ENCODE data around the gene CDH7.

Gene CDH7

DNA sequence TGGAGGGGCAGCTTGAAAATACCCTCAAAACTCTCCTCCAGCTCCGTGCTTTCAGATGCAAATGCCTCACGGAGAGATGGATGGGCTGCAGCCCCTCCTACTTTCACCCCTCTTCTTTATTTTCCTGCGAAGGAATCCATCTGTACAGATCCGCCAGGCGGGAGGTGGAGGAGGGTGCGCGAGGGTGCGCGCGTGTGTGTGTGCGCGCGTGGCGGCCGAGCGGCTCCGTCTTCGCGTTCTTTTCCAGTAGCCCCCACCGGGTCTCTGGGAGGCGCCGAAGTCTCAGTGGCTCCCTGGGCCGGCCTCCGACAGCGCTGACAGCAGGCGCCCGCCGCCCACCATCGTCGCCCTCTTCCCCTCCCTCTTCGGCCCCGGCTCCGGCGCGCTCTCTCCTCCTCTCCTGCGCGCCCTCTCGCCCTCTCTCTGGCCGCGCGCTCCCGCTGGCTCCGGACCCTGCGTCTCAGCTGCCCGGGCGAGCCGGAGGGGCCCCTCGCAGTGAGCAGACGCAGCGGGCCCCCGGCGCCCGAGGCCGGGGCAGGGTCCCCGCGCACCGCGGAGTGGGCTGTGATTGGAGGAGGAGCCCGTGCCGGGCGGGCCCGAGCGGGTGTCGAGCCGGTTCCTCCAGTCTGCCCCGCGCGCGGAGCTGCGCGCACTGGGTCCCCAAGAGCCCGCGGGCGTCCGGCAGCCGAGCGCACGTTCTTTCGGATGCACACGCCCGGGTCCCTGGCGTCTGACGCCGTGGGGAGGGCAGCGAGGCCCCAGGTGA, at the start of gene CDH7:
Gene CDH7 (plus strand): TSS at position 624 of the 766 bp plus-strand sequence. CDS start 11,831 bp downstream, outside the sequence.
- peak within 1 kb of the TSS; percentile 36 for H3K4me3 ChIP-seq (ENCODE audit: low read length)
- no peak within 1 kb of the TSS for H3K9ac ChIP-seq (ENCODE audit: low read length)
- no peaks in the 10 kb centered on the region for H3K27me3 ChIP-seq (ENCODE audit: control insufficient read depth, insufficient read depth, low read length)
- H3K4me1 ChIP-seq (ENCODE audit: control insufficient read depth, insufficient read depth, low read length) = peaks cover 3% of the 10 kb centered on the region
- no peaks in the 10 kb centered on the region for H3K36me3 ChIP-seq (ENCODE audit: control insufficient read depth, insufficient read depth, low read length)
- no peak within 1 kb of the TSS for H3K27ac ChIP-seq (ENCODE audit: low read depth, low read length)

DNA sequence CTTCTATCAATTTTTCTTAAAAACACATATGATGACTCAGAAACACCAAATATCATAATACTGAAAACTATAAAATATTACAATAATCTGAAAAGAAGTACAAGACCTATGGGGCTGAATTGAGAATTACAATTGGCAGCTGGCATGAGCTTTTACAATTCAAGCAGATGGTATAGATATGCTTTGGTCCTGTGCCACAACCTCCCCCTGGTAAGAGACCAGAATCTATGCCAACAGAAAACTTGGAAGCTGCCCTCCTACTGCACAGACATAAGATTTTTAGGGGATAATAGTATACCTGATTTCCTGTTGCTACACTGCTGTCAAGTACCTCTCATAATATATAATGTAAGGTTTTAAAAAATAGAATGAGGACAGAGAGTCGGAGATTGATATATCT, 46.8 kb upstream of the CDH7 start:
- no peak overlapping the region for H3K9ac ChIP-seq (ENCODE audit: low read length)
- H3K27me3 ChIP-seq (ENCODE audit: control insufficient read depth, insufficient read depth, low read length) = no peaks in the 10 kb centered on the region
- H3K4me1 ChIP-seq (ENCODE audit: control insufficient read depth, insufficient read depth, low read length) = no peaks in the 10 kb centered on the region
- H3K4me3 ChIP-seq (ENCODE audit: low read length) = no peak overlapping the region
- H3K27ac ChIP-seq (ENCODE audit: low read depth, low read length) = no peak overlapping the region
- no peaks in the 10 kb centered on the region for H3K36me3 ChIP-seq (ENCODE audit: control insufficient read depth, insufficient read depth, low read length)

DNA sequence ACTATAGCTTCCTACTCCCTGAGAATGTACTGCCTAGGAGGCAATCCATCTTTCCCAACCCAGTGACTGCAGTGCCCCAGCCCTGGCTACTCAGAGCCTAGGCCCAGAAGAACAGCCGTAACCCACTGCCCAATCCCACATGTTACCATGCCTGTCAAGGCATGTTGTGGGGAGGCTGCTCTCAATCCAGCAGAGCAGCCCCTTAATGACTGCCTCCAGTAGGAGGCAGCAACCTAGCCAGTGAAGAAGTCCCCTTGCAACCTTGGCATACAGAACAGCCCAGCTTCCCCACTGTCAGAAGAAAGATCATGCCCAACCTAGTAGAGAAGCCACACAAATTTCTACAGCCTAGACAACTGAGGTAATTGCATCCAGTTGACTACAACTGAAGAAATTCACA, 44.2 kb upstream of the CDH7 start:
- Histone ChIP-seq H3K27ac (ENCODE audit: low read depth, low read length) (no peak overlapping the region), H3K27me3 (ENCODE audit: control insufficient read depth, insufficient read depth, low read length) (no peaks in the 10 kb centered on the region), H3K4me1 (ENCODE audit: control insufficient read depth, insufficient read depth, low read length) (no peaks in the 10 kb centered on the region), H3K9ac (ENCODE audit: low read length) (no peak overlapping the region), H3K4me3 (ENCODE audit: low read length) (no peak overlapping the region), H3K36me3 (ENCODE audit: control insufficient read depth, insufficient read depth, low read length) (no peaks in the 10 kb centered on the region)

GRCh38 chr18:65711493-65711892, 39.3 kb upstream of the CDH7 start:
- Histone ChIP-seq H3K9ac (ENCODE audit: low read length) (no peak overlapping the region), H3K4me3 (ENCODE audit: low read length) (no peak overlapping the region), H3K27me3 (ENCODE audit: control insufficient read depth, insufficient read depth, low read length) (no peaks in the 10 kb centered on the region), H3K36me3 (ENCODE audit: control insufficient read depth, insufficient read depth, low read length) (no peaks in the 10 kb centered on the region), H3K27ac (ENCODE audit: low read depth, low read length) (no peak overlapping the region), H3K4me1 (ENCODE audit: control insufficient read depth, insufficient read depth, low read length) (no peaks in the 10 kb centered on the region)

DNA sequence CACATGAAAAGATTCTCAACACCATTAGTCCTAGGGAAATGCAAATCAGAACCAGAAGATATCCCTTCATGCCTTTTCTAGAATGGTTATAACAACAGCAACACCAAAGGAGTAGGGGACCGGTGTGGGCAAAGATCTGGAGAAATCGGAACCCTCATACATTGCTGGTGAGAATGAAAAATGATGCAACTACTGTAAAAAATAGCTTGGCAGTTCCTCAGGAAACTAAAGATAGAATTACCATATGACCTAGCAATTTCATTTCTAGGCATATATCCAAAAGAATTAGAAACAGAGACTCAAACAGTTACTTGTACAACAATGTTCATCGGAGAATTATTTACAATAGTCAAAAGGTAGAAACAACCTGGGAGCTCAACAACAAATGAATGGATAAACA, 29.2 kb upstream of the CDH7 start:
- Histone ChIP-seq H3K4me1 (ENCODE audit: control insufficient read depth, insufficient read depth, low read length) (no peaks in the 10 kb centered on the region), H3K27ac (ENCODE audit: low read depth, low read length) (no peak overlapping the region), H3K9ac (ENCODE audit: low read length) (no peak overlapping the region), H3K4me3 (ENCODE audit: low read length) (no peak overlapping the region), H3K36me3 (ENCODE audit: control insufficient read depth, insufficient read depth, low read length) (no peaks in the 10 kb centered on the region), H3K27me3 (ENCODE audit: control insufficient read depth, insufficient read depth, low read length) (no peaks in the 10 kb centered on the region)

GRCh38 chr18:65725251-65726050, 25.4 kb upstream of the CDH7 start:
- H3K4me1 ChIP-seq (ENCODE audit: control insufficient read depth, insufficient read depth, low read length) = no peaks in the 10 kb centered on the region
- no peak overlapping the region for H3K4me3 ChIP-seq (ENCODE audit: low read length)
- no peak overlapping the region for H3K9ac ChIP-seq (ENCODE audit: low read length)
- no peaks in the 10 kb centered on the region for H3K36me3 ChIP-seq (ENCODE audit: control insufficient read depth, insufficient read depth, low read length)
- no peaks in the 10 kb centered on the region for H3K27me3 ChIP-seq (ENCODE audit: control insufficient read depth, insufficient read depth, low read length)
- no peak overlapping the region for H3K27ac ChIP-seq (ENCODE audit: low read depth, low read length)

- no peaks in the 10 kb centered on the region for H3K27me3 ChIP-seq (ENCODE audit: control insufficient read depth, insufficient read depth, low read length)
- no peak overlapping the region for H3K9ac ChIP-seq (ENCODE audit: low read length)
- H3K4me3 ChIP-seq (ENCODE audit: low read length) = no peak overlapping the region
- no peaks in the 10 kb centered on the region for H3K4me1 ChIP-seq (ENCODE audit: control insufficient read depth, insufficient read depth, low read length)
- no peaks in the 10 kb centered on the region for H3K36me3 ChIP-seq (ENCODE audit: control insufficient read depth, insufficient read depth, low read length)
- no peak overlapping the region for H3K27ac ChIP-seq (ENCODE audit: low read depth, low read length)
Observed at GRCh38 chr18:65735155-65735554, 15.7 kb upstream of the CDH7 start.

- Histone ChIP-seq H3K36me3 (ENCODE audit: control insufficient read depth, insufficient read depth, low read length) (no peaks in the 10 kb centered on the region), H3K27me3 (ENCODE audit: control insufficient read depth, insufficient read depth, low read length) (no peaks in the 10 kb centered on the region), H3K4me3 (ENCODE audit: low read length) (no peak overlapping the region), H3K4me1 (ENCODE audit: control insufficient read depth, insufficient read depth, low read length) (no peaks in the 10 kb centered on the region), H3K9ac (ENCODE audit: low read length) (no peak overlapping the region), H3K27ac (ENCODE audit: low read depth, low read length) (no peak overlapping the region)
Observed at GRCh38 chr18:65737471-65737955, 13.3 kb upstream of the CDH7 start.

DNA sequence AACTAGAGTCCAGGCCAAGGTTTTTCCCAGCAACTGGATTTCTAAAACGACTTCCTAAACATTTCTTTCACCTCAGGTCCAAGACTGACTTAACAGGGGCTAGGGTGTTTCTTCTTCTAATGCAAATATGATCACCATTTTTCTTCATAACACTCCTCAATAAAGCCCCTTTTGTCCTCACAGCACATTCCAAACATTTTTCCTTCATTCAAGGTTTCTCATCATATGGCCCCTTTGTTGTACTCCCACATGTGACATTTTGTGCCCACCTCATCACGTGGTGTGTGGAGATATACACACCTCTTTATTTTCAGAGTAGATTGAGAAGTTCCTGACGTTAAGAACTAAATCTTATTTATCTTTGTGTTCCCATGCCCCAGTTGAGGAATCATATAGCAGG, 3.9 kb upstream of the CDH7 start:
- Histone ChIP-seq H3K4me1 (ENCODE audit: control insufficient read depth, insufficient read depth, low read length) (peaks cover 3% of the 10 kb centered on the region), H3K27ac (ENCODE audit: low read depth, low read length) (no peak overlapping the region), H3K4me3 (ENCODE audit: low read length) (no peak overlapping the region), H3K36me3 (ENCODE audit: control insufficient read depth, insufficient read depth, low read length) (no peaks in the 10 kb centered on the region), H3K9ac (ENCODE audit: low read length) (no peak overlapping the region), H3K27me3 (ENCODE audit: control insufficient read depth, insufficient read depth, low read length) (no peaks in the 10 kb centered on the region)

DNA sequence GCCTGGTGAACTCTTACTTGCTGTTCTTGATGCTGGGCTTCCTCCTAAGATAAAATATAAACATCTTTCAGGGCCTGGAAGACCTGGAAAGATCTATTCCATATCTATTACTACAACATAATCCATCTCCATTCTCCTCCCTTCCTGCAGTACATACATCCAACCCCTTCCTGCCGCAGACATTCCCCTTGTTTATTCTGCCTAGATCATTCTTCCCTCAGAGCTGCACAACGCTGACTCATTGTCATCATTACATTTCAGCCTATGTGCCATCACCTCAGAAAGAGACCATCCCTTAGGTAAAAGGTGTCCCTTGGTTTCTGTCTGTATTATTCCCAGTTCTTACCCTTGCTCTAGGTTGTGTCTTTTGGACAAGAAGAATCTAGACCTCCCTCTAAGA, 2.5 kb upstream of the CDH7 start:
- Histone ChIP-seq H3K27me3 (ENCODE audit: control insufficient read depth, insufficient read depth, low read length) (no peaks in the 10 kb centered on the region), H3K36me3 (ENCODE audit: control insufficient read depth, insufficient read depth, low read length) (no peaks in the 10 kb centered on the region), H3K4me1 (ENCODE audit: control insufficient read depth, insufficient read depth, low read length) (peaks cover 3% of the 10 kb centered on the region), H3K27ac (ENCODE audit: low read depth, low read length) (no peak overlapping the region), H3K4me3 (ENCODE audit: low read length) (no peak overlapping the region), H3K9ac (ENCODE audit: low read length) (no peak overlapping the region)

DNA sequence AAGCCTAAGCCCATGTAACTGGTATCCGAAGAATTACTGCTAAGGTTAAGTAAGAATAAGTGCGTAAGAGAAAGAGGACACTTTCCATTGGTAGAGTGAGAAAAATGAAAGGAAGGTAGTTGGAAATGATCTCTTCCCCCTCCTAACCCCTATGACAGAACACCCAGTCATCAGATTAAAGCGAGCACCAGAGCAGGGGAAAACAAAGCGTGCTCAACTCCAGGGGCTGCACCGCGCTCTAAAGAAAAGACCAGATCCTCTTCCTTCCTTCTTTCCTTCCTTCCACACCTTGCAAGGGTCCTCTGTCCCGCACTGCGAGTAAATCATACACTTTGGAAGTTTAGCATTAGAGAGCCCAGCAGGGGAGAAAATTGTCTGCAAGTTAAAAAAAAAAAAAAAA, 971 bp upstream of the CDH7 start:
- H3K27me3 ChIP-seq (ENCODE audit: control insufficient read depth, insufficient read depth, low read length) = no peaks in the 10 kb centered on the region
- no peaks in the 10 kb centered on the region for H3K36me3 ChIP-seq (ENCODE audit: control insufficient read depth, insufficient read depth, low read length)
- peaks cover 3% of the 10 kb centered on the region for H3K4me1 ChIP-seq (ENCODE audit: control insufficient read depth, insufficient read depth, low read length)
- no peak overlapping the region for H3K4me3 ChIP-seq (ENCODE audit: low read length)
- no peak overlapping the region for H3K27ac ChIP-seq (ENCODE audit: low read depth, low read length)
- no peak overlapping the region for H3K9ac ChIP-seq (ENCODE audit: low read length)

- H3K4me3 ChIP-seq (ENCODE audit: low read length) = no peak overlapping the region
- H3K27me3 ChIP-seq (ENCODE audit: control insufficient read depth, insufficient read depth, low read length) = no peaks in the 10 kb centered on the region
- no peak overlapping the region for H3K27ac ChIP-seq (ENCODE audit: low read depth, low read length)
- no peak overlapping the region for H3K9ac ChIP-seq (ENCODE audit: low read length)
- peaks cover 3% of the 10 kb centered on the region for H3K4me1 ChIP-seq (ENCODE audit: control insufficient read depth, insufficient read depth, low read length)
- no peaks in the 10 kb centered on the region for H3K36me3 ChIP-seq (ENCODE audit: control insufficient read depth, insufficient read depth, low read length)
Observed at GRCh38 chr18:65751155-65752085, 608 bp downstream of the CDH7 start.

All from rectal smooth muscle tissue (tissue), 1 donor.